ENCODE measurements around the gene GCNA. TPM values are rescaled to one million over a fixed set of nuclear protein-coding genes. Genes with fewer than 3 reads are reported as not detected.

GCNA gene
- total and polyA plus RNA-seq, 2 of the 13 experiments (the other 11 are each of a cell fraction or from before 2014, with no cell fraction given), result 0.38 to 0.66 TPM

DNA sequence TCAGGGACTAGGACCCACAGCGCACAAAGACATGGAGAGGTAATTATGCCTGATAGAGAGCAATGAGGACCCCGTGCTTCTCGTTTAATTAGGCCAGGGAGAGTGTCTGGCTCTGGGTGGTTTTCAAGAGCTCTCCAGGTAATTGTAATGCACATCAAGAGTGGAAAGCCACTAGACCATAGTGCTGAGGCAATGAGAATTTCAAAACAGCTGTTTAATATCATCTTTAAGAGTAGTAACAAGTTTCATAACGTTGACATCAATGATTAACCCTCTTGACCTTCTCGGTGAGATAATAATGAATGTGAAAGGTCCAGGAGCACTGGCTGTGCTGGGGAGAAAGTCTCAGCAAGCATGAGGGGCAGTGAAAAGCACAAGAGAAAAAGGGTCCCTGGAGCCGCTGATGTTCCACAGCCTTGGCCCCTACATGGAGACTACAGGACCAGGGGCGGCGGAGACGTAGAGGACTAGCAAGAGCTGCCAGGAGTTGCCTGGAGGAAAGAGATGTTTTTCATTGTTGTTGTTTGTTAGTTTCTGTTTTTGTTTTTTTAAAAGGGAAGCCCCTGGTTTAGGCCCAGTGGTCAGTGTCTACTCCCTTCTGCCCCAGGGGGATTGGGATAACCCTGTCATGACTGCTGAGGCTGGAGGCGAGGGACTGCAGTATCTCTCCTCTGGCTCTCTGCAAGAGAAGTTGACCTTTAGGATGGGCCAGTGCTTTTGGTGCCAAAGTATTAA is 54.9 kb downstream of the GCNA start:
- FAIRE-seq, result peak; percentile 18
- H3K4me2 ChIP-seq (ENCODE audit: low read depth, low read length), result peak overlapping the region; percentile 23; the same call in 1 of the 2 replicates
- H3K79me2 ChIP-seq (ENCODE audit: insufficient read depth, low read length), result no peaks in the 10 kb centered on the region
- H2AFZ ChIP-seq (ENCODE audit: low read length), result no peak overlapping the region
- no peak overlapping the region for H3K27ac ChIP-seq (ENCODE audit: extremely low read length, insufficient read depth, low read length)
- 0 out of 2 replicates have a peak, but pooled peaks have one; percentile 15 for TF ChIP-seq HNF1A (IDR thresholded peaks at IDR 0.05; ENCODE audit: low read depth)
- TF ChIP-seq HNF1A (CRISPR knock-in tag; IDR thresholded peaks at IDR 0.05; ENCODE audit: borderline replicate concordance), result no peak
- no peak for TF ChIP-seq MLX (CRISPR knock-in tag; IDR thresholded peaks at IDR 0.05)
- TF ChIP-seq BCL6 (CRISPR knock-in tag; IDR thresholded peaks at IDR 0.05), result no peak
- ATAC-seq, result peak; percentile 41; the same call in 2 of the 3 replicates
- intact Hi-C loops (cut with micrococcal nuclease; ENCODE audit: unreplicated experiment) (loop anchor here (5.0 kb wide), 1 partner anchor 481 kb away; no protein-coding TSS in a partner anchor), in situ Hi-C loops (cut with HindIII; ENCODE audit: extremely low pct_ligation_motif_present, low pct_unique_long_range_greater_than_20kb) (no loop called here)
- no peaks in the 10 kb centered on the region for H3K9me3 ChIP-seq (ENCODE audit: low read length)
- DNase-seq (ENCODE audit: low spot score), result no peak
- ChIA-PET POLR2A (interaction anchor here (1.2 kb wide), 1 partner anchor 10 kb away, joined by 3 read pairs; no protein-coding TSS in a partner anchor), CTCF (ENCODE audit: low intra/inter-chr PET ratio, low total read pairs) (no interaction called here)
- WGBS (ENCODE audit: low lambda C conversion rate), result 49% methylated on average over 10 of the region's 10 CpGs
- no peak overlapping the region for H3K9ac ChIP-seq (ENCODE audit: insufficient read depth, low read depth, low read length)
- no TSS peak for BruUV-seq (replicated peaks)
- peaks cover 43% of the 10 kb centered on the region for H3K4me1 ChIP-seq (ENCODE audit: insufficient read depth, low read length)
- no peak overlapping the region for H3K4me3 ChIP-seq (replicated peaks in 1 of 3; ENCODE audit: insufficient read depth in 1 of 3, low read depth in 2 of 3, low read length in 3 of 3)
- H4K20me1 ChIP-seq (ENCODE audit: insufficient read depth, low read length), result no peaks in the 10 kb centered on the region
- no peaks in the 10 kb centered on the region for H3K36me3 ChIP-seq (replicated peaks in 1 of 2; ENCODE audit: control insufficient read depth in 1 of 2, insufficient read depth in 2 of 2, low read length in 2 of 2)
- no peaks in the 10 kb centered on the region for H3K27me3 ChIP-seq (ENCODE audit: control insufficient read depth in 1 of 2, insufficient read depth in 2 of 2, low read length in 2 of 2)
